H1 (cell line): ENCODE measurements around the gene RABL2A. TPM values are rescaled to one million over a fixed set of nuclear protein-coding genes. Genes with fewer than 3 reads are reported as not detected.
"Not testable (repeated sequence)": the region's sequence is repeated elsewhere in the genome, so short reads cannot be mapped to it uniquely, and the experiment has no call there.

Source experiments
- CTCF ChIA-PET: fragments of 300-600 bp; sonication (Branson Sonifier 250); formaldehyde crosslinking; loops from one replicate; lab custom pipeline; 2021; ENCODE audit not compliant: partially characterized antibody; lab: Charles Lee
- POLR2A ChIA-PET: fragments of 300-600 bp; sonication (Branson Sonifier 250); formaldehyde crosslinking; loops from one replicate; lab custom pipeline; 2021; ENCODE audit warnings: inconsistent platforms; ENCODE audit not compliant: partially characterized antibody; lab: Charles Lee
- DNase-seq, 2 experiments: peaks; one replicate each; pipeline versions ENCODE4 v3.0.0 to v3.0.0-alpha.2; 2010 to 2022; ENCODE audit warnings: low spot score in 2 of 2, low read depth in 1 of 2, mixed read lengths in 1 of 2
- FAIRE-seq: peaks from 2 replicates; lab custom pipeline; 2011; peaks lifted over from hg19 to GRCh38; lab: Jason Lieb, UNC
- H2AFZ ChIP-seq: 2 replicates; pipeline ENCODE4 v1.8.1; 2012; ENCODE audit warnings: low read length, inconsistent platforms
- H2AK5ac ChIP-seq: 2 replicates; pipeline ENCODE4 v1.6.1; 2013; ENCODE audit warnings: low read depth, low read length
- H2BK120ac ChIP-seq: replicated peaks from 2 replicates; pipeline ENCODE3; 2013; ENCODE audit warnings: low read depth, low read length, inconsistent platforms
- H2BK12ac ChIP-seq: 2 replicates; pipeline ENCODE4 v1.6.1; 2013; ENCODE audit warnings: low read depth, low read length
- H2BK15ac ChIP-seq: 2 replicates; pipeline ENCODE4 v1.6.1; 2013; ENCODE audit warnings: low read length
- H2BK20ac ChIP-seq: 2 replicates; pipeline ENCODE4 v1.6.1; 2013; ENCODE audit warnings: low read length
- H2BK5ac ChIP-seq: 2 replicates; pipeline ENCODE4 v1.6.1; 2013; ENCODE audit warnings: low read depth, low read length
- H3K14ac ChIP-seq: 2 replicates; pipeline ENCODE4 v1.6.1; 2013; ENCODE audit warnings: inconsistent platforms; ENCODE audit not compliant: insufficient read length
- H3K18ac ChIP-seq: 2 replicates; pipeline ENCODE4 v1.6.1; 2013; ENCODE audit warnings: low read length; ENCODE audit errors: extremely low read depth
- H3K23ac ChIP-seq: 2 replicates; pipeline ENCODE4 v1.6.1; 2013; ENCODE audit warnings: inconsistent platforms; ENCODE audit not compliant: insufficient read length
- H3K23me2 ChIP-seq: 2 replicates; pipeline ENCODE4 v1.6.1; 2013; ENCODE audit warnings: low read depth, low read length
- H3K27ac ChIP-seq: 2 replicates; pipeline ENCODE4 v1.6.1; 2011; ENCODE audit warnings: low read depth, low read length, inconsistent platforms
- H3K27me3 ChIP-seq, 4 experiments: replicated peaks in 1 of 4; 1 replicate in 1 of 4; 2 replicates in 3 of 4; pipeline versions ENCODE4 v1.6.1 to v1.8.1; 2011 to 2013; ENCODE audit warnings: low read length in 3 of 4, mild to moderate bottlenecking in 3 of 4, inconsistent platforms in 2 of 4, mixed read lengths in 2 of 4, moderate library complexity in 1 of 4; ENCODE audit not compliant: control insufficient read depth in 3 of 4, insufficient read depth in 3 of 4; ENCODE audit errors: extremely low read depth in 1 of 4
- H3K36me3 ChIP-seq, 4 experiments: 2 replicates each; pipeline versions ENCODE4 v1.6.1 to v1.8.1; 2011 to 2013; ENCODE audit warnings: mild to moderate bottlenecking in 4 of 4, low read length in 3 of 4, moderate library complexity in 2 of 4, control low read depth in 1 of 4, inconsistent platforms in 1 of 4; ENCODE audit not compliant: insufficient read depth in 4 of 4, control insufficient read depth in 2 of 4
- H3K4ac ChIP-seq: replicated peaks from 2 replicates; pipeline ENCODE3; 2013; ENCODE audit warnings: low read length, low read depth, mixed read lengths, inconsistent platforms; ENCODE audit not compliant: insufficient read length
- H3K4me1 ChIP-seq, 4 experiments: replicated peaks in 1 of 4; 1 replicate in 1 of 4; 2 replicates in 3 of 4; pipeline versions ENCODE4 v1.6.1 to v1.8.1; 2011 to 2013; ENCODE audit warnings: low read length in 3 of 4, inconsistent platforms in 2 of 4, mixed read lengths in 1 of 4; ENCODE audit not compliant: insufficient read depth in 4 of 4, control insufficient read depth in 3 of 4
- H3K4me2 ChIP-seq, 2 experiments: 2 replicates each; pipeline versions ENCODE4 v1.6.1 to v1.8.1; 2011 to 2013; ENCODE audit warnings: low read depth in 2 of 2, low read length in 2 of 2, control low read depth in 1 of 2, inconsistent platforms in 1 of 2, mild to moderate bottlenecking in 1 of 2; ENCODE audit not compliant: insufficient read depth in 1 of 2
- H3K4me3 ChIP-seq, 4 experiments: fragments of 200-600, 300-600 bp in 1 of 4; sonication (generic), shearing (Covaris generic), sonication (Bioruptor Twin) in 1 of 4; 2 replicates each; pipeline versions ENCODE4 v1.5.1 to v1.8.1; 2011 to 2016; ENCODE audit warnings: low read length in 4 of 4, low read depth in 3 of 4, control low read depth in 2 of 4, inconsistent platforms in 2 of 4, mild to moderate bottlenecking in 2 of 4, mixed read lengths in 1 of 4, moderate library complexity in 1 of 4; ENCODE audit not compliant: insufficient read depth in 2 of 4; ENCODE audit errors: extremely low read depth in 1 of 4
- H3K56ac ChIP-seq: replicated peaks from 2 replicates; pipeline ENCODE3; 2013; ENCODE audit warnings: low read depth, mild to moderate bottlenecking, mixed read lengths, low read length, inconsistent platforms; ENCODE audit not compliant: insufficient read length
- H3K79me1 ChIP-seq: 2 replicates; pipeline ENCODE4 v1.6.1; 2013; ENCODE audit warnings: low read depth, low read length, control low read depth
- H3K79me2 ChIP-seq, 2 experiments: 2 replicates each; pipeline versions ENCODE4 v1.6.1 to v1.8.1; 2012 to 2013; ENCODE audit warnings: low read length in 2 of 2, mild to moderate bottlenecking in 2 of 2, inconsistent platforms in 1 of 2; ENCODE audit not compliant: insufficient read depth in 2 of 2, control insufficient read depth in 1 of 2
- H3K9ac ChIP-seq, 4 experiments: replicated peaks in 1 of 4; 1 replicate in 1 of 4; 2 replicates in 3 of 4; pipeline versions ENCODE4 v1.6.1 to v1.8.1; 2011 to 2013; ENCODE audit warnings: low read depth in 3 of 4, low read length in 3 of 4, control low read depth in 2 of 4, mild to moderate bottlenecking in 2 of 4, moderate library complexity in 2 of 4, inconsistent platforms in 1 of 4; ENCODE audit errors: extremely low read depth in 1 of 4
- H3K9me3 ChIP-seq, 2 experiments: 2 replicates each; pipeline versions ENCODE4 v1.6.1 to v1.8.1; 2012 to 2013; ENCODE audit warnings: mild to moderate bottlenecking in 2 of 2, moderate library complexity in 2 of 2, control low read depth in 1 of 2, inconsistent platforms in 1 of 2, low read depth in 1 of 2, low read length in 1 of 2, mixed read lengths in 1 of 2; ENCODE audit not compliant: insufficient read depth in 2 of 2
- H4K20me1 ChIP-seq, 2 experiments: replicated peaks in 1 of 2; 2 replicates each; pipeline versions ENCODE3 to v1.8.1; 2011 to 2013; ENCODE audit warnings: inconsistent platforms in 2 of 2, low read length in 2 of 2, mild to moderate bottlenecking in 1 of 2; ENCODE audit not compliant: insufficient read depth in 2 of 2, control insufficient read depth in 1 of 2
- H4K5ac ChIP-seq: 2 replicates; pipeline ENCODE4 v1.6.1; 2013; ENCODE audit warnings: low read length, low read depth, mixed read lengths, inconsistent platforms; ENCODE audit not compliant: insufficient read length
- H4K8ac ChIP-seq: 2 replicates; pipeline ENCODE4 v1.8.0; 2013; ENCODE audit warnings: mild to moderate bottlenecking, moderate library complexity, low read length, inconsistent platforms; ENCODE audit not compliant: insufficient read depth; ENCODE audit errors: extremely low read depth
- H4K91ac ChIP-seq: replicated peaks from 2 replicates; pipeline ENCODE3; 2013; ENCODE audit warnings: low read length, mixed read lengths, inconsistent platforms; ENCODE audit not compliant: insufficient read length
- ATF3 ChIP-seq: IDR thresholded peaks from 2 replicates; pipeline ENCODE4 v1.6.1; 2011; ENCODE audit warnings: low read depth, mild to moderate bottlenecking, low read length; ENCODE audit not compliant: insufficient read depth
- CREB1 ChIP-seq: IDR thresholded peaks from 2 replicates; pipeline ENCODE4 v1.6.1; 2012; ENCODE audit warnings: inconsistent platforms
- CTCF ChIP-seq, 3 experiments: IDR thresholded peaks; 1 replicate in 2 of 3; 2 replicates in 1 of 3; pipeline versions ENCODE4 v1.5.1 to v1.6.1; 2011; ENCODE audit warnings: low read length in 3 of 3, mild to moderate bottlenecking in 3 of 3, inconsistent platforms in 2 of 3, low read depth in 1 of 3, moderate library complexity in 1 of 3; ENCODE audit not compliant: insufficient read depth in 1 of 3; ENCODE audit errors: control extremely low read depth in 1 of 3
- JUND ChIP-seq: IDR thresholded peaks from 2 replicates; pipeline ENCODE4 v1.6.1; 2011; ENCODE audit warnings: mild to moderate bottlenecking, improper control_type of control experiment, low read length
- POLR2AphosphoS5 ChIP-seq: IDR thresholded peaks from 2 replicates; pipeline ENCODE4 v1.6.1; 2011; ENCODE audit warnings: low read depth, low read length
- RAD21 ChIP-seq, 2 experiments: IDR thresholded peaks in 1 of 2; conservative IDR thresholded peaks in 1 of 2; 2 replicates each; pipeline ENCODE4 v1.6.1; 2011; ENCODE audit warnings: low read depth in 2 of 2, low read length in 2 of 2, improper control_type of control experiment in 1 of 2, inconsistent platforms in 1 of 2, mild to moderate bottlenecking in 1 of 2, moderate library complexity in 1 of 2
- SRF ChIP-seq: IDR thresholded peaks from 2 replicates; pipeline ENCODE4 v1.6.1; 2011; ENCODE audit warnings: mild to moderate bottlenecking, low read depth, low read length, moderate library complexity
- TCF12 ChIP-seq: IDR thresholded peaks from 2 replicates; pipeline ENCODE4 v1.6.1; 2011; ENCODE audit warnings: low read depth, mild to moderate bottlenecking, low read length
- WGBS, 2 experiments: shearing (Covaris generic) in 1 of 2; methylation state at CpG; one replicate each; pipeline versions ENCODE4 v1.1.6 to v1.1.7; 2013 to 2015; ENCODE audit warnings: low lambda C conversion rate in 2 of 2, mixed read lengths in 2 of 2, inconsistent platforms in 1 of 2, low coverage in 1 of 2, missing lambda C conversion rate in 1 of 2; ENCODE audit not compliant: insufficient replicate concordance in 2 of 2, insufficient coverage in 1 of 2, insufficient read length in 1 of 2; ENCODE audit errors: extremely low coverage in 1 of 2, missing lambda C conversion rate in 1 of 2; 5-methylcytosine and 5-hydroxymethylcytosine counted together
- polyA plus RNA-seq, 7 experiments: library from polyadenylated mRNA; depleted of rRNA in 3 of 7; stranded (reverse) in 5 of 7; unstranded in 2 of 7; fragments of >200 nt in 5 of 7; fragments of 200-250 nt in 2 of 7; gene quantifications; 1 replicate in 5 of 7; 2 replicates in 1 of 7; 4 replicates in 1 of 7; pipeline versions ENCODE4 v1.2.1 to v1.2.3, GENCODE V29; 2011 to 2013; ENCODE audit warnings: missing spikeins in 2 of 7, mixed read lengths in 2 of 7
- total RNA-seq: library from RNA; stranded (reverse); fragmentation: NEBNext Ultra II Directional; extraction: Animal tissue kit (Norgen Biotek cat#: 25700); gene quantifications from 2 replicates; pipeline ENCODE4 v1.2.1, GENCODE V29; 2021

Gene RABL2A
- total and polyA plus RNA-seq, 2 of the 8 experiments (the other 6 are each of a cell fraction or from before 2014, with no cell fraction given), result 6.9 to 10.9 TPM

- H2BK12ac ChIP-seq, H3K79me2 ChIP-seq, H3K56ac ChIP-seq, H4K20me1 ChIP-seq, H3K4me1 ChIP-seq, H3K4ac ChIP-seq, H3K27me3 ChIP-seq, H2BK20ac ChIP-seq, H3K14ac ChIP-seq, H2AK5ac ChIP-seq, H3K27ac ChIP-seq, H3K18ac ChIP-seq, H3K4me3 ChIP-seq, H3K36me3 ChIP-seq, POLR2A ChIA-PET, H2BK120ac ChIP-seq, H4K8ac ChIP-seq, H3K79me1 ChIP-seq, H2BK5ac ChIP-seq, H2AFZ ChIP-seq, H2BK15ac ChIP-seq, H3K23ac ChIP-seq, H4K91ac ChIP-seq: not testable (repeated sequence)
- 81% methylated on average over 18 of the region's 20 CpGs; no CpG with 5 or more reads in 1 of the 2 experiments for WGBS, 2 experiments
- DNase-seq, result peak; percentile 72 to 87
- peaks cover 2 to 22% of the 10 kb centered on the region in 2 experiments; a peak in 3 of 4 replicates for H3K9me3 ChIP-seq
- CTCF ChIA-PET, result interaction anchor here (0.8 to 1.3 kb wide), 6 partner anchors 21 to 375 kb away, joined by 3 to 5 read pairs (median 4); no protein-coding TSS in a partner anchor
- TF ChIP-seq RAD21 (IDR thresholded peaks at IDR 0.05 in 1 of 2, conservative IDR thresholded peaks at IDR 0.05 in 1 of 2; ENCODE audit: low read depth in 2 of 2, low read length in 2 of 2) (peak; percentile 34 to 45; a peak in 3 of 4 replicates), CREB1 (0 out of 2 replicates have a peak, but pooled peaks have one; percentile 12), SRF (peak; percentile 50), CTCF (IDR thresholded peaks at IDR 0.05; ENCODE audit: control extremely low read depth in 1 of 3, insufficient read depth in 1 of 3, low read depth in 1 of 3, low read length in 3 of 3) (peak; percentile 72 to 96 (median 81)), JUND (0 out of 2 replicates have a peak, but pooled peaks have one; percentile 29), POLR2AphosphoS5 (peak; percentile 51; the same call in 1 of the 2 replicates), ATF3 (peak; percentile 76), TCF12 (peak; percentile 73; the same call in 1 of the 2 replicates)
- TF ChIP-seq, all 59 proteins: peak for 8; not testable (repeated sequence) for 51
- H3K9ac ChIP-seq, H3K23me2 ChIP-seq, H4K5ac ChIP-seq, FAIRE-seq, H3K4me2 ChIP-seq: not testable (repeated sequence)
These were observed 23.0 kb upstream of the RABL2A start for GRCh38 chr2:113604085-113604477.
